WTC11 (cell line): ENCODE measurements around the gene IL21R.

ENCODE experiments used
- CREB1 ChIP-seq: sonication (generic); formaldehyde crosslinking; IDR thresholded peaks from 2 replicates; pipeline ENCODE4 v1.8.0; 2023; ENCODE audit warnings: mild to moderate bottlenecking, missing genetic modification reagents
- ETV6 ChIP-seq: sonication (generic); formaldehyde crosslinking; IDR thresholded peaks from 2 replicates; pipeline ENCODE4 v1.8.1; 2022; ENCODE audit warnings: mild to moderate bottlenecking, missing genetic modification reagents
- MXD4 ChIP-seq: fragments of 250-450 bp; sonication (Bioruptor Pico); IDR thresholded peaks from 2 replicates; pipeline ENCODE4 v1.8.0; 2021; ENCODE audit warnings: mild to moderate bottlenecking, moderate library complexity, borderline replicate concordance
- SMAD4 ChIP-seq: sonication (generic); formaldehyde crosslinking; IDR thresholded peaks from 2 replicates; pipeline ENCODE4 v1.8.0; 2022; ENCODE audit warnings: mild to moderate bottlenecking, missing genetic modification reagents
- TEAD4 ChIP-seq: sonication (generic); formaldehyde crosslinking; IDR thresholded peaks from 2 replicates; pipeline ENCODE4 v1.8.0; 2022; ENCODE audit warnings: mild to moderate bottlenecking, missing genetic modification reagents
- ZNF121 ChIP-seq: sonication (generic); formaldehyde crosslinking; IDR thresholded peaks from 2 replicates; pipeline ENCODE4 v1.8.0; 2023; ENCODE audit warnings: missing genetic modification reagents
- TF ChIP-seq, protein P1 (sequence below): sonication (generic); formaldehyde crosslinking; IDR thresholded peaks from 2 replicates; pipeline ENCODE4 v1.8.0; 2022; ENCODE audit warnings: mild to moderate bottlenecking, missing genetic modification reagents
- TF ChIP-seq, protein P2 (sequence below): fragments of 200-600 bp; IDR thresholded peaks from 2 replicates; pipeline ENCODE4 v1.8.0; 2022; ENCODE audit warnings: antibody characterized with exemption
- TF ChIP-seq, protein P3 (sequence below): sonication (generic); formaldehyde crosslinking; IDR thresholded peaks from 2 replicates; pipeline ENCODE4 v1.8.1; 2023; ENCODE audit warnings: mild to moderate bottlenecking, missing genetic modification reagents, borderline replicate concordance

DNA sequence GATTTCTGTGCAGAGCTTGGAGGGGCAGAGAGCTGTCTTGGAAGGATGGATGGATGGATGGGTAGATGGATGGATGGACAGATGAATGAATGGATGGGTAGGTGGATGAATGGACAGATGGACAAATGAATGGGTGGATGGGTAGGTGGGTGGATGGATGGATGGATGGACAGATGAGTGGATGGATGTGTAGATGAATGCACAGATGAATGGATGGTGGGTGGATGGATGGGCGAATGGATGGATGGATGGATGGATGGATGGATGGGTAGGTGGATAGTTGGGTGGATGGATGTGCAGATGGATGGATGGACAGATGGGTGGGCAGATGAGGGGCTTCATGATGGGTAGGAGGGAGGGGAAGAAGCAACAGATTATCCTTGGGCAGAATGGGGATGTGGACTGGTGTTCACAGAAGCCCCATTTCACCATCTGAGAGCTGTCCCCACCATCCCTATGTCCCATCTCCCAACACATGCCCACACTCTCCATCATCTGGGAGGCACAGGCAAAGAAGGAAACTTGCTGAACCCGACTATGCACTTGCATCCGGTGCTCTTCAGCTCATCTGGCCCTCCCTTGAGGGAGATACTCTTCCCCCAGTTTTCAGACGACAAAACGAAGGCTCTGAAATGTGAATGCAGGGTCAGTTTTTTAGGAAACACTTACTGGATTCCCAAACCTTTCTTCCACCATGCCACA lies 57.2 kb downstream of the IL21R start:
- TF ChIP-seq, protein P1, sequence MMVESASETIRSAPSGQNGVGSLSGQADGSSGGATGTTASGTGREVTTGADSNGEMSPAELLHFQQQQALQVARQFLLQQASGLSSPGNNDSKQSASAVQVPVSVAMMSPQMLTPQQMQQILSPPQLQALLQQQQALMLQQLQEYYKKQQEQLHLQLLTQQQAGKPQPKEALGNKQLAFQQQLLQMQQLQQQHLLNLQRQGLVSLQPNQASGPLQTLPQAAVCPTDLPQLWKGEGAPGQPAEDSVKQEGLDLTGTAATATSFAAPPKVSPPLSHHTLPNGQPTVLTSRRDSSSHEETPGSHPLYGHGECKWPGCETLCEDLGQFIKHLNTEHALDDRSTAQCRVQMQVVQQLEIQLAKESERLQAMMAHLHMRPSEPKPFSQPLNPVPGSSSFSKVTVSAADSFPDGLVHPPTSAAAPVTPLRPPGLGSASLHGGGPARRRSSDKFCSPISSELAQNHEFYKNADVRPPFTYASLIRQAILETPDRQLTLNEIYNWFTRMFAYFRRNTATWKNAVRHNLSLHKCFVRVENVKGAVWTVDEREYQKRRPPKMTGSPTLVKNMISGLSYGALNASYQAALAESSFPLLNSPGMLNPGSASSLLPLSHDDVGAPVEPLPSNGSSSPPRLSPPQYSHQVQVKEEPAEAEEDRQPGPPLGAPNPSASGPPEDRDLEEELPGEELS (CRISPR knock-in tag) = no peak
- TF ChIP-seq CREB1 (CRISPR knock-in tag) = no peak
- no peak for TF ChIP-seq ETV6 (CRISPR knock-in tag)
- TF ChIP-seq, protein P2, sequence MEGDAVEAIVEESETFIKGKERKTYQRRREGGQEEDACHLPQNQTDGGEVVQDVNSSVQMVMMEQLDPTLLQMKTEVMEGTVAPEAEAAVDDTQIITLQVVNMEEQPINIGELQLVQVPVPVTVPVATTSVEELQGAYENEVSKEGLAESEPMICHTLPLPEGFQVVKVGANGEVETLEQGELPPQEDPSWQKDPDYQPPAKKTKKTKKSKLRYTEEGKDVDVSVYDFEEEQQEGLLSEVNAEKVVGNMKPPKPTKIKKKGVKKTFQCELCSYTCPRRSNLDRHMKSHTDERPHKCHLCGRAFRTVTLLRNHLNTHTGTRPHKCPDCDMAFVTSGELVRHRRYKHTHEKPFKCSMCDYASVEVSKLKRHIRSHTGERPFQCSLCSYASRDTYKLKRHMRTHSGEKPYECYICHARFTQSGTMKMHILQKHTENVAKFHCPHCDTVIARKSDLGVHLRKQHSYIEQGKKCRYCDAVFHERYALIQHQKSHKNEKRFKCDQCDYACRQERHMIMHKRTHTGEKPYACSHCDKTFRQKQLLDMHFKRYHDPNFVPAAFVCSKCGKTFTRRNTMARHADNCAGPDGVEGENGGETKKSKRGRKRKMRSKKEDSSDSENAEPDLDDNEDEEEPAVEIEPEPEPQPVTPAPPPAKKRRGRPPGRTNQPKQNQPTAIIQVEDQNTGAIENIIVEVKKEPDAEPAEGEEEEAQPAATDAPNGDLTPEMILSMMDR = no peak
- TF ChIP-seq, protein P3, sequence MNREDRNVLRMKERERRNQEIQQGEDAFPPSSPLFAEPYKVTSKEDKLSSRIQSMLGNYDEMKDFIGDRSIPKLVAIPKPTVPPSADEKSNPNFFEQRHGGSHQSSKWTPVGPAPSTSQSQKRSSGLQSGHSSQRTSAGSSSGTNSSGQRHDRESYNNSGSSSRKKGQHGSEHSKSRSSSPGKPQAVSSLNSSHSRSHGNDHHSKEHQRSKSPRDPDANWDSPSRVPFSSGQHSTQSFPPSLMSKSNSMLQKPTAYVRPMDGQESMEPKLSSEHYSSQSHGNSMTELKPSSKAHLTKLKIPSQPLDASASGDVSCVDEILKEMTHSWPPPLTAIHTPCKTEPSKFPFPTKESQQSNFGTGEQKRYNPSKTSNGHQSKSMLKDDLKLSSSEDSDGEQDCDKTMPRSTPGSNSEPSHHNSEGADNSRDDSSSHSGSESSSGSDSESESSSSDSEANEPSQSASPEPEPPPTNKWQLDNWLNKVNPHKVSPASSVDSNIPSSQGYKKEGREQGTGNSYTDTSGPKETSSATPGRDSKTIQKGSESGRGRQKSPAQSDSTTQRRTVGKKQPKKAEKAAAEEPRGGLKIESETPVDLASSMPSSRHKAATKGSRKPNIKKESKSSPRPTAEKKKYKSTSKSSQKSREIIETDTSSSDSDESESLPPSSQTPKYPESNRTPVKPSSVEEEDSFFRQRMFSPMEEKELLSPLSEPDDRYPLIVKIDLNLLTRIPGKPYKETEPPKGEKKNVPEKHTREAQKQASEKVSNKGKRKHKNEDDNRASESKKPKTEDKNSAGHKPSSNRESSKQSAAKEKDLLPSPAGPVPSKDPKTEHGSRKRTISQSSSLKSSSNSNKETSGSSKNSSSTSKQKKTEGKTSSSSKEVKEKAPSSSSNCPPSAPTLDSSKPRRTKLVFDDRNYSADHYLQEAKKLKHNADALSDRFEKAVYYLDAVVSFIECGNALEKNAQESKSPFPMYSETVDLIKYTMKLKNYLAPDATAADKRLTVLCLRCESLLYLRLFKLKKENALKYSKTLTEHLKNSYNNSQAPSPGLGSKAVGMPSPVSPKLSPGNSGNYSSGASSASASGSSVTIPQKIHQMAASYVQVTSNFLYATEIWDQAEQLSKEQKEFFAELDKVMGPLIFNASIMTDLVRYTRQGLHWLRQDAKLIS (CRISPR knock-in tag) = no peak
- no peak for TF ChIP-seq TEAD4 (CRISPR knock-in tag)
- TF ChIP-seq MXD4 = no peak
- no peak for TF ChIP-seq ZNF121 (CRISPR knock-in tag)
- no peak for TF ChIP-seq SMAD4 (CRISPR knock-in tag)
